Middle frontal gyrus (tissue), 1 donor: ENCODE data around the gene EIF4G3.
"Not testable (repeated sequence)": the region's sequence is repeated elsewhere in the genome, so short reads cannot be mapped to it uniquely, and the experiment has no call there.

Experiments used
- DNase-seq: peaks from one replicate; pipeline ENCODE4 v3.0.0-alpha.2; 2015; ENCODE audit warnings: low spot score; ENCODE audit errors: extremely low spot score

Gene EIF4G3

DNA sequence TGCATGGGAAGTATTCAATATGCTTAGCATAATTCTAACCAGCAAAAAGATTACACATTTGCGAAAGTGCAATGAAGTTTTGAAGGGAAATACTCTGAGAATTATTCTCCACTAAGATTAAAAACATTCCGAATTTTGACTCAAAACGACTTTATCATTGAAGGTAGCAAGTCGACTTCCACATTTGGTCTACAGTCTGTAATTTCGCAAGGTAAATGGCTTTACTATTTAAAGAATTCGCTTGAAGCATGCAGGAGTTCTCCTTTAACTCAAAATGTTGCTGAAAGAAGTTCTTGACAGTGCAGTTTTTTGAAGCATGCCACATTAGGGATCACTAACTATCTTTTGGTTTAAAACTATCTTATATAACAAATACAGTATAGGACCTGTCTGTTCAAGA is 228.6 kb downstream of the EIF4G3 start:
- no peak for DNase-seq

DNA sequence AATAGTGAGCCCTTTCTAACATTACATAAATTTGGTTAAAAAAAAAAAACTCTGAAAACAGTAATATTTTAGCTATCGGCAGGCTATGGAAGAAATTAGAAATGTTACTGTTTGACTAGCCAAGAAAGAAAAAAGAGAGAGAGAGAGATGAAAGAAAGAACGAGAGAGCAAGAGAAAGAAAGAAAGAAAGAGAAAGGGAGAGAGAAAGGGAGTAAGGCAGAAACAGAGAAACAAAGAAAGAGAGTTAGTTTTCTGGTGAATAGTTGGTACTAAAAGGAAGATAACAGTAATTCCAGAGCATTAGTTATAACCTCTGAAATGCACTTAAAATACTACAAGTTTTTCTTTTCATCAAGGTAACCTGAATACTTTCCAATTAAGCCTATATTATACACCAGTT is 229.3 kb downstream of the EIF4G3 start:
- DNase-seq: no peak

DNA sequence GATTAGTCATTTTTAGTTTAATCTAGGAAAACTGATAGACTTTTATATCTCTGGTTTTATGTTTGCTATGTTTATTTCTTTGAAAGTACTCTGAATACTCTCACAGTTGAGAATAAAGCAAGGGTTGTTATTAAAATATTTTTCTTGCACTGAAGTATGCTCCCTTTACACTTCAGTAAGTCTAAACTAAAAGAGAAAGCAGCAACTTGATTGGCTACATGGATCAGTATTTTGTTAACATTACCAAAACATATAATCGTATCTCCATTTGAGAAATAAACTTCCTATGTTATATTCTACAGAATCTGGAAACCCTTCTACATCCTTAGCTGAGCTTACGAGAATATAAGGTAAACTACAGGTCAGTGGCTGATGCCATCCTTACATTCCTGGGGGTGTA is 240.1 kb downstream of the EIF4G3 start:
- DNase-seq: no peak

DNA sequence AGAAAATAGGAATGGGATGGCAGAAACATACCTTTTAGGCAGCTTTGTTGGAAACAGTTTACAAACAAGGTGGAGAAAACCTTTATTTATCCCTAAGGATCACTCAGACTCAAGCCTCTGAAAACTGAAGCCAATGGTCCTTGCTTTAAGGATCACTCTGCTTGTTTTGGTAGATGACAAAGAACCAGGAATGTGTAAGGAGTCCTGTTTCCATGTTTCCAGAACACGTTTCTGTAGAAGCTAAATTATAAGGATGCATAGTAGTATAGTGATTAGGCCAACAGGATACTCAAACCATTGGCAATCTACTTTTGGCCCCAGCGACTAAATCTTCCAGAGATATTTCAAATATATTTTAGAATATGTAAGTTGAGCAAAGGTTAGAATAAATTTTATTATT is 240.5 kb downstream of the EIF4G3 start:
- no peak for DNase-seq

DNA sequence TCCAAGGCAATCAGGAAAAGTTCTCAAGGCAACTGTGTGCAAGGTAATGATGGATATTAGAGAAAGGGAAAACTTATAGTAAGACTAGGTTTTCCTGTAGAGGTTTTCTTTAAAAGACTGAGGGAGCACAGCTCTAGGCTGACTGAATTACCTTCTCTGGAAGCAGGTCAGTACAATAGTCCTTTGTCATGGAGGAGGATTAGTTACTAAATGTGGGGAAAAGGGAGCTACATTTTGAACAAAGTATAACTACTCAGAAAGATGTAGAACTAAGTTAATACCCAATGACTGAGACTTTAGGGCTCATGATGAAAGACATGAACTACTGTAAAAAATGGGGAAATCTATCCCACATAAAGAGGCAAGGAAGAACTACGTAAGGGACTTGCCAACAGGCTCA is 241.0 kb downstream of the EIF4G3 start:
- no peak for DNase-seq

DNA sequence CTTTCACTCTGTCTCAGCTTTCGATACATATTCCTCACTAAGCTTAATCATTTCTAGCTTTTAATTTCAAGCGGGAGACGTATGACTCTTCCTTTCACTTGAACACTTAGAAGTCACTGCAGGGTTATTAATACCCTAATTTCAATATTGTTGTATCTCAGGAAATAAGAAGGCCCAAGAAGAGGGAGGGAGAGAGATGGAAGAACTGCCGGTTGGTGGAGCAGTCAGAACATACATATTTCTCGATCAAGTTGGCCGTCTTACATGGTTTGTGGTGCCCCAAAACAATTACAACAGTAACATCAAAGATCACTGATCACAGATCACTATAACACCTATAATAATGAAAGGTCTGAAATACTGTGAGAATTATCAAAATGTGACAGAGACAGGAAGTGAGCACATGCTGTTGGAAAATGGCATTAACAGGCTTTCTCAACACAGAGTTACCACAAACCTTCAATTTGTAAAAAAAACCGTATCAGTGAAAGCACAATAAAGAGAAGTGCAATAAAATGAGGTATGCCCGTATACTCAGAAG is 244.2 kb downstream of the EIF4G3 start:
- DNase-seq: no peak

DNA sequence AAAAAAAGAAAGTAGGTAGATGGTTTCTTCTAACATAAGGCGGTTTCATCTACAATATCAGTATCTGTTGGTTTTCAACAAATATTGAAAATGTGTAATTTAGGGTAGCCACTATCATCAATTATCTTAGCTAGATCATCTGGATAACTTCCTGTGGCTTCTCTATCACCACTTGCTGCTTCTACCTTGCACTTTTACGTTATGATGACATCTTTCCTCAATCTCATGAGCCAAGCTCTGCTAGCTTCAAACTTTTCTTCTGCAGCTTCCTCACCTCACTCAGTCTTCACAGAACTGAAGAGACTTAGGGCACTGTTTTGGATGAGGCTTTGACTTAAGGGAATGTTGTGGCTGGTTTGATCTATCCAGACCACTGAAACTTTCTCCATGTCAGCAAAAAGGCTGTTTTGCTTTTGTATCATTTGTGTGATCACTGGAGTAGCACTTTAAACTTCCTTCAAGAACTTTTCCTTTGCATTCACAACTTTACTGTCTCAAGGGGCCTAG is 244.7 kb downstream of the EIF4G3 start:
- DNase-seq: no peak

DNA sequence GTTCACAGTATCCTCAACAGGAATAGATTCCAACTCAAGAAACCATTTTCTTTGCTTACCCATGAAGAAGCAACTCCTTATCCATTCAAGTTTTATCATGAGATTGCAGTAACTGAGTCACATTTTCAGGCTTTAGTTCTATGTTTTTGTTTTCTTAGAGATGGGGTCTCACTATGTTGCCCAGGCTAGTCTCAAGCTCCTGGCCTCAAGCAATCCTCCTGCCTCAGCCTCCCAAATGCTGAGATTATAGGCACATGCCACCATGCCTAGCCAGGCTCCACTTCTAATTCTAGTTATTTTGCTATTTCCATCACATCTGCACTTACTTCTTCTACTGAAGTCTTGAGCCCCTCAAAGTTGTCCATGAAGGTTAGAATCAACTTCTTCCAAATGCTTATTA is 246.3 kb downstream of the EIF4G3 start:
- no peak for DNase-seq

DNA sequence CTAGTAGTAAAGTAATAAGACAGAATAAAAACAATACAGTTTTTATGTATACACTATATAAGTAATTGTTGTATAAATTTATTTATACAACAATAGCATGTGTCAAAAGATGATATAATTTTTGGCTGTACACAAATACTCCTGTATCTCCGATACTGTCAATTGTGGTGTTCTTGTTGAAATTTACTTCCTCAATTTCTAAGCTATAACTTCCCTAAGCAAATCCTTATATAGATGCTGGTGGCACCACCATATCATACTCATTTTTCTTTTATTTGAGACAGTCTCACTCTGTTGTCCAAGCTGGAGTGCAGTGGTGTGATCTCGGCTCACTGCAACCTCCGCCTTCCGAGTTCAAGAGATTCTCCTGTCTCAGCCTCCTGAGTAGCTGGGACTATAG is 248.6 kb downstream of the EIF4G3 start:
- DNase-seq: no peak

DNA sequence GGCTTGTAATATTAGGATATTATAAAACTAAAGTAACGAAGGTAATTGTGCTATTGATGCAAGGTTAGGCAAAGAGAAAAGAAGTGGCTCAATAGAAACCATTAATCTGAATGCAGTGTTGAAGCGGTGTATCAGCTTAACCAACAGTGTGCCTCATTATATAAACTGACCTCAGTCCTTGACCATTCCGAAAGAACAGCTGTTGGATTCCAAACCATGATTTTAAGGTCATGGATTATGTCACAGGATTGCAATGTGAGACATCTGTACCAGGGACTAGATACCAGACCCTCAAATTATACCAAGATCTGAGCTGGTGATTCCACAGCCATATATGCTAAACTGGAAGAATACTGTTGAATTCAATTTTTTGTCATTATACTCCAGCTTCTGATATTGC is 255.4 kb downstream of the EIF4G3 start:
- DNase-seq: no peak

DNA sequence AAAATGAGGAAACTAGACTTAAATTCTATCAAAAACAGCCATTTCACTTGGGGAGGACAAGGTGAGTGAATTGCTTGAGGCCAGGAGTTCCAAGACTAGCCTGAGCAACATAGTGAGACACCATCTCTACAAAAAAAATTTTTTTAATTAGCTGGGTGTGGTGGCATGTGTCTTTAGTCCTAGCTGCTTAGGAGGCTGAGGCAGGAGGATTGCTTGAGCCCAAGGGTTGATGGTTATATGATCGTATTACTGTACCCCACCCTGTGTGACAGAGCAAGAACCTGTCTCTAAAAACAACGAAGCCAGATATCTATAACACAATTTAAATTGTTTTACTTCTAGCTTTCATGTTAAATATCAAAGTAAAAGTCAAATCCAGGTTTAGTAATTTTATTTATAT is 263.5 kb downstream of the EIF4G3 start:
- DNase-seq: no peak

DNA sequence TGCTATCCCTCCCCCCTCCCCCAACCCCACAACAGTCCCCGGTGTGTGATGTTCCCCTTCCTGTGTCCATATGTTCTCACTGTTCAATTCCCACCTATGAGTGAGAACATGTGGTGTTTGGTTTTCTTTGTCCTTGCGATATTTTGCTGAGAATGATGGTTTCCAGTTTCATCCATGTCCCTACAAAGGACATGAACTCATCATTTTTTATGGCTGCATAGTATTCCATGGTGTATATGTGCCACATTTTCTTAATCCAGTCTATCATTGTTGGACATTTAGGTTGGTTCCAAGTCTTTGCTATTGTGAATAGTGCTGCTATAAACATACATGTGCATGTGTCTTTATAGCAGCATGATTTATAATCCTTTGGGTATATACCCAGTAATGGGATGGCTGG is 269.2 kb downstream of the EIF4G3 start:
- DNase-seq: not testable (repeated sequence)

DNA sequence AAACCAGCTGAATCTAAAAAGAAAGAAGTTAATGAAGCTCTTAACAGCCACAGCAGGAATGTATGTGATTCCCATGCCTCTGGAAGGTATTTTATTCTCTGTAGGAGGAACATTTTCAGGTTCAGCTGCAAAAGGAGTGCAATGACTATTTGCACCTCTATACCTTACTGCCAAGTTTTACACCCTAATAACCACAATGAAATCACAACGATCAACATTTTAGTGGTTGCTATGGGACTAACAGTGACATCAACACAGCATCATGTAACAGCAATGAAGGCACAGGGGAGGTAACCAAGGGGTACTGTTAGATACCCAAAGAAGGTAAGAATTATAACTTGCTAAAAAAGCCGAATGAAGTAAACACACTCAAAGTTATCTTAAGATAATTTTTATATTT is 273.3 kb downstream of the EIF4G3 start:
- DNase-seq: no peak

DNA sequence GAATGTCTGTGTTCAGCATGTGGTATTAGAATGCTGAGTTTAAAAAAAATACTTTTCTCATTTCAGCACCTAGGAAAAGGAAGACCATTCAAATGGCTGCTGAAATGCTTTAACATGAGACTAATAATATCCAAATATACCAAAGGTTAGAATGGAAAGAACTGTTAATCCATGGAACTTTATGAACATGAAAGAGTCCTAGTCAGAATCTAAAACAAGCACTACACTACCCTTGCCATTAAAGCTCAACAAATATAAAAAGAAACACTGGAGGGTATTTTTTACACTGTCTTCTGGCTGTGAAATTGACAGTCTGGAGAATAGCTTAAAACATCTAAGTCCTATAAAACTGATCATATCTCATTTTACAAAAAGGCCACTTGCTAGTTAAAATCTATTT is 276.6 kb downstream of the EIF4G3 start:
- DNase-seq: no peak

DNA sequence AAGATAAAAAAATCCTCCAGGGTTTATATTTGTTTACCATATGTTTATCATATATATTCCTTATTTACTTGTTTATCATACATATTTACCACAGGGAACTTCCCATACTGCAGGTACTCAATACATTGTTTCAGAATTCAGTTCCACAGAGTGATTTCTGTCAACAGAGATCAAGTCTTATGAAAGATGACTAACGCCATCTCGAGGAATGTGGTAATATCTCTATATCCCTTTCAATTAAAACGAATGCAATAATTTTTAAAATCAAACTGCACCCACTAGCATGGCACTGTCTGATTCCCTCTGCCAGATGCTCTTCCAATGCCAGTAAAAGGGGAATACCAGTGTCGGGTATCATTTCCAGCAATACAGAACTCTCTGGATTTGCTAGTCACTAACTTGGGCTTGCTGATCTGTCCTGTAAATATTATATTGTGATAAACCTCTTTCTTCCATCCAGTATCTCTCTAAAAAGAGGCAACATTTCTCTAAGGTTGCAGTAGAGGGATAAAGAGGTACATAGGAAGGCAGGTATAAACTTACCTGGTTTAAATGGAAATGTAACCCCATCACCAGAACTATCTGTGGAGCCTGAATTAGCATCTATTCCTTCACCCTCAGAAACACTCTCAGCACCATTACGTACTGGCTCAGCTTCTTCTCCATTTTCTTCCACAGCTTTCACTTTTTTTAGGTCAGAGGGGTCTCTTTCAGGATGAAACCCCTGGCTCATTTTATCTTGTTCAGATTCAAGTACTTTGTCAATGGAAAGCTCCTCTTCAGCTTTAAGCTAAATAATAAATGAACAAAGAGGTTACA is 277.3 kb downstream of the EIF4G3 start:
- DNase-seq: no peak

DNA sequence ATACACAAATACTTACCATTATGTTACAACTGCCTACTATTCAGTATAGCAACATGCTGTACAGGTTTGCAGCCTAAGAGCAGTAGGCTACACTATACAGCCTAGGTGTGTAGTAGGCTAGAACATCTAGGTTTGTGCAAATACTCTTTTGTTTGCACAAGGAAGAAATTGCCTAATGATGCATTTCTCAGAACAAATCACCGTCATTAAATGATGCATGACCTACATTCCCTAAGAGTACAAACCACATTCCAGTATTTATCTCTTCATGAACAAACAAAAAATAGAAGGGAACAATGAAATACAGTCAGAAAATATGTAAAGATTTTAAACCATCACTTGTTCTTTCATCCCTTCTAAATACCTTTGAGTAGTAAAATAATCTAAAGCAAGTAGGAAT is 279.9 kb downstream of the EIF4G3 start:
- DNase-seq: no peak

DNA sequence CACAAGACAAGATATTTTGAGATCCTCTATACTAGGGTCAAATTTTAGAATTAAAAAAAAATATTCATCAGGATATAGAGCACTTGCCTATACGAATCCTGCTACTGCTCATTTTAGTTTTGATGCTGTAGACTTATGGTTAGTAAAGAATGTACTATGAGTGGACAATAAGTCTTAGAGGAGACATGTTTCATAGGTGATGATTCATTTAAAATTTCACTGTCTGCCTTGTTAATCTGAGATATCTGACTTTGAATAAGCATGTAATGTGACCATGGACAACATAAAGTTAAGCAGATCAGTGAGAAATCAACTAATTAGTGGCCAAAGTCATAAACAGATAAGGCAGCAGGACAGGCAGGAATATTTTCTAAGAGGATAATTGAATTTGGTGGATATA is 282.8 kb downstream of the EIF4G3 start:
- DNase-seq: no peak

DNA sequence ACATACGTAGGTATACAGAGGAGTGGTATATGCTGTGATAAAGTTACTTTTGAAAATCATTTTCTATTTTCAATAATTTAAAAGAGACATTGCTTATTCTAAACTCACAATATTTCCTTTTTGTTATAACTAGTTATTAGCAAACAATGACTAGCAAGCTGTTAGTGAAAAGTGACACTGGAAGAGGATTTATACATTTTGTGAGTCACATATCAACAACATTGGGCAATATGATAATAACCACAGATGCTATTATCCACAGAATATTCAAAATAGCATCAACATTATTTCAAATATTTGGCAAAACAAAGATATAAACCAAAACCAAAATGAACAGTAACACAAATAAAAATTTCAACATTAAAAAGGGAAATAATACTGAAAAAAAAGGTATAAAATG is 285.6 kb downstream of the EIF4G3 start:
- DNase-seq: no peak

DNA sequence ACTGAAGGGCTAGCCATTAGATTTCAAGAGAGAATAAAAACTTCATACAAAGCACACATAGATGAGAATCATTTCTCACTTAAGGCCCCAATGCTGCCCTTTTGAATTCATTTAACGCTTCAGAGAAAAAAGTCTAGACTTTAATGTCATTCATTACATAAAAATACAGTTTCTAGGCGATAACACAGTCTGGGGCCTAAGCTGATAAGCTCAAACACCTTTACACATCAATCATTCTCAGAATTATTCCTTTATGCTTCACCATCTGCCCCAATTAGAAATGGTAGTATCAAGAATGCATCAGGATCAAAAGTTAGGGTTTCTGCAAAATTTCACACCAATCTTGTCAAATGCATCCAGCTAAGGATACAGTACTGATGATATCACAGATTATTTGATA is 289.5 kb downstream of the EIF4G3 start:
- no peak for DNase-seq

DNA sequence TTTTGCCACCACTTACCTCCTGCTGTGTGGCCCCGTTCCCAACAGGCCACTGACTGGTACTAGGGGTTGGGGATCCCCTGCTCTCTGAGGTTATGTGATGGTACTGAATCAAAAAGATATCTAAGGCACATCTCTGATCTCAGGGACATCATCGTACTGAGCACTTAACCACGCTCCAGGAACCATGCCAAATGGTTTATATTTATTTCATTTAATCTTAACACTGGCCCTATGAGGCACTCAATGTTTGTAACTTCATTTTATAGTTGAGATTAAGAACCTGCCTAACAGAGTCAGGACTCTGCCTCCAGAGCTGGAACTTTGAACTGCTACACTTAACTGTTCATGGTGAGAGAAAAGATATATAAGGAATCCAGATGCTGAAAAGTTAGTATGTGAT is 291.6 kb downstream of the EIF4G3 start:
- DNase-seq: no peak

DNA sequence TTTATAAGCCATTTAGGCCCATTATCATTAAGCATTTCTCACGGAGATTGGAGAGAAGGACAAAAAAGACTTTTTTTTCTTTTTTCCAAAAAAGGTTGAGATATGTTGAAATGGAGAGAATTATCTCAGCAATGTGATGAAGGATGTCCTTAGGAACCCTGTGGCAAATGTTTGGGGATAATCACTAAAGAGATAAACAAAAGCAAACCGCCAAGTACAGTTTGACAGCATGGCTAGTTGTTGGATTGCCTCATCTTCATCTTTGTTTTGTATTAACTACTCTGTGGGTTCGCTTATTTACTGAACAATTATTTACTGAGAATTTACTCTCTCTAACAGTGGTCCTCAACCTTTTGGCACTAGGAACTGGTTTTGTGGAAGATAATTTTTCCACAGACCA is 292.2 kb downstream of the EIF4G3 start:
- DNase-seq: no peak

DNA sequence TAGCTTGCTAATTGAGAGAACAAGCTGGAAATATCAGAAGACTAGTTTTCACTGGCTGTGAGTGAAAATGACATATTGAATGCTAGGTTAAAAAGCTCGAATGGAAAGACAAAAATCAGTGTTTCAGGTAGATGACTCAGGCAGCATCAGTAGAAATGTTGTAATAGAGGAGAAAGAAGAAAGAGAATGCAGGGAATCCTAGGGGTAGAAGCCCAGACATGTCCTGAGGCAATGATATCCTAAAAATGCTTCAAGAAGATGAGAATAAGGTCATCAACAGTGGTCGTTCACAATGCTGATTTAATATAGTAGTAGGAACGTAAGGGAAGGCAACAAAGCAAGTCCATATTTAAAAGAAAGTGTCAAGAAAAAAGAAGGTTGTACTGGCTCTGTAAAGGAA is 292.9 kb downstream of the EIF4G3 start:
- DNase-seq: no peak

DNA sequence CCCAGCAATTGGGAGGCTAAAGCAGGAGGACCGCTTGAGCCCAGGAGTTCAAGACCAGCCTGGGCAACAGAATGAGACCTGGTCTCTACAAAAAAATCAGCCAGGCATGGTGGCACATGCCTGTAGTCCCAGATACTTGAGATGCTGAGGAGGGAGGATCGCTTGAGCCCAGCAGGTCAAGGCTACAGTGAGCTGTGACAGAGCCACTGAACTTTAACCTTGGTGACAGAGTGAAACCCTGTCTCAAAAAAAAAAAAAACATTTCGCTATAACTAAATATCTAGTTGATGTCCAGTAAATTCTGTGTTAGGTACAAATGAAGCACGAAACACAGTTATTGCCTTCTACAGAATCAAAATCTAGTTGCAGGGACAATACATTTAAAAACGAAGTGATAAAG is 293.9 kb downstream of the EIF4G3 start:
- no peak for DNase-seq
